ENCODE results near the gene ZNF385A.

DNA sequence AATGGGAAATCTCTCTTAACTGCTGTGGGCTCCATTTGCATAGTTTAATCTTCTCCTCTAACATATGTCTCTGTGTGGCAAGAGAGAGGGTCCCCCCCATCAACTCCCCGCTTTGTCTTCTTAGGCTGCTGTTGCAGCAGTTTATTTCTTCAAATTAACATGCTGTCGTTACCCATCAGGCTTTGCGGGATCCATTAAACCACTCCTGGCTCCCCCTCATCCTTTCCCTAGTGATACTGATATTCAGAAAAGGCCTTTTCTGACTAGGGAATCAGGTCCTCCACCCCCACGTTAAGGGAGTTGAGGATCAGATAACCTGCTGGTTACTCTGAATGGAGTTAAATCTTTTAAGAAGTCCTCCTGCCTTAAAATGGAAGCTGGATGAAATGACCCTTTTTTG, 35.5 kb downstream of the ZNF385A start:
- no peak for TF ChIP-seq POLR2A (IDR thresholded peaks at IDR 0.05)
- TF ChIP-seq, protein P1, sequence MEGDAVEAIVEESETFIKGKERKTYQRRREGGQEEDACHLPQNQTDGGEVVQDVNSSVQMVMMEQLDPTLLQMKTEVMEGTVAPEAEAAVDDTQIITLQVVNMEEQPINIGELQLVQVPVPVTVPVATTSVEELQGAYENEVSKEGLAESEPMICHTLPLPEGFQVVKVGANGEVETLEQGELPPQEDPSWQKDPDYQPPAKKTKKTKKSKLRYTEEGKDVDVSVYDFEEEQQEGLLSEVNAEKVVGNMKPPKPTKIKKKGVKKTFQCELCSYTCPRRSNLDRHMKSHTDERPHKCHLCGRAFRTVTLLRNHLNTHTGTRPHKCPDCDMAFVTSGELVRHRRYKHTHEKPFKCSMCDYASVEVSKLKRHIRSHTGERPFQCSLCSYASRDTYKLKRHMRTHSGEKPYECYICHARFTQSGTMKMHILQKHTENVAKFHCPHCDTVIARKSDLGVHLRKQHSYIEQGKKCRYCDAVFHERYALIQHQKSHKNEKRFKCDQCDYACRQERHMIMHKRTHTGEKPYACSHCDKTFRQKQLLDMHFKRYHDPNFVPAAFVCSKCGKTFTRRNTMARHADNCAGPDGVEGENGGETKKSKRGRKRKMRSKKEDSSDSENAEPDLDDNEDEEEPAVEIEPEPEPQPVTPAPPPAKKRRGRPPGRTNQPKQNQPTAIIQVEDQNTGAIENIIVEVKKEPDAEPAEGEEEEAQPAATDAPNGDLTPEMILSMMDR (IDR thresholded peaks at IDR 0.05), result no peak

Measured in thyroid gland (tissue), 4 donors.